Muscle of leg (tissue), 11 donors: ENCODE data around the gene HLCS. TPM values are rescaled to one million over a fixed set of nuclear protein-coding genes. Genes with fewer than 3 reads are reported as not detected.

ENCODE experiments used
- DNase-seq: peaks from one replicate; pipeline ENCODE4 v3.0.0; 2013
- H3K27ac ChIP-seq: one replicate; pipeline ENCODE4 v1.5.1; 2013; ENCODE audit warnings: mild to moderate bottlenecking, low read length, control low read depth
- H3K27me3 ChIP-seq: one replicate; pipeline ENCODE4 v1.6.1; 2013; ENCODE audit warnings: low read length; ENCODE audit not compliant: control insufficient read depth, insufficient read depth
- H3K36me3 ChIP-seq: one replicate; pipeline ENCODE4 v1.6.1; 2013; ENCODE audit warnings: low read length; ENCODE audit not compliant: control insufficient read depth, insufficient read depth
- H3K4me1 ChIP-seq: one replicate; pipeline ENCODE4 v1.6.1; 2013; ENCODE audit warnings: low read length; ENCODE audit not compliant: control insufficient read depth, insufficient read depth
- H3K4me3 ChIP-seq: one replicate; pipeline ENCODE4 v1.5.1; 2013; ENCODE audit warnings: low read length, control low read depth
- H3K9me3 ChIP-seq: replicated peaks from 2 replicates; pipeline ENCODE4 v1.6.1; 2013; ENCODE audit warnings: low read depth, low read length; ENCODE audit not compliant: control insufficient read depth
- WGBS: methylation state at CpG from one replicate; pipeline ENCODE4 v1.1.5; 2013; ENCODE audit warnings: missing lambda C conversion rate; ENCODE audit not compliant: insufficient coverage; 5-methylcytosine and 5-hydroxymethylcytosine counted together
- polyA plus RNA-seq, 8 donors: library from polyadenylated mRNA; unstranded; fragments of 120-200 nt; gene quantifications; one replicate each; pipeline versions ENCODE4 v1.2.1 to v1.2.3, GENCODE V29; 2013; ENCODE audit warnings: inconsistent platforms in 1 of 8, low replicate concordance in 1 of 8; ENCODE audit not compliant: insufficient read length in 8 of 8, insufficient read depth in 1 of 8
- total RNA-seq: library from RNA; stranded (reverse); fragments of 120-200 nt; gene quantifications from one replicate; pipeline ENCODE4 v1.2.4, GENCODE V29; 2013

HLCS gene
- total and polyA plus RNA-seq, 9 donors = 8.4 to 13.4 (median 12.9) TPM

- no peaks in the 10 kb centered on the region for H3K9me3 ChIP-seq
- no peak overlapping the region for H3K27ac ChIP-seq
- H3K4me1 ChIP-seq = peaks cover 26% of the 10 kb centered on the region
- DNase-seq = no peak
- no peaks in the 10 kb centered on the region for H3K36me3 ChIP-seq
- WGBS = 89% methylated on average over 20 of the region's 21 CpGs
- H3K4me3 ChIP-seq = no peak overlapping the region
- peaks cover 10% of the 10 kb centered on the region for H3K27me3 ChIP-seq
Observed at GRCh38 chr21:36741506-36741905, 225.0 kb downstream of the HLCS start.

GRCh38 chr21:36738489-36739126, 227.9 kb downstream of the HLCS start:
- Histone ChIP-seq H3K4me1 (peaks cover 23% of the 10 kb centered on the region), H3K36me3 (peaks cover 2% of the 10 kb centered on the region), H3K9me3 (no peaks in the 10 kb centered on the region), H3K4me3 (no peak overlapping the region), H3K27me3 (no peaks in the 10 kb centered on the region), H3K27ac (no peak overlapping the region)
- 65% methylated on average over 4 of the region's 12 CpGs for WGBS
- no peak for DNase-seq

GRCh38 chr21:36735724-36736320, 230.6 kb downstream of the HLCS start:
- Histone ChIP-seq H3K4me1 (peaks cover 13% of the 10 kb centered on the region), H3K36me3 (peaks cover 2% of the 10 kb centered on the region), H3K4me3 (no peak overlapping the region), H3K27me3 (no peaks in the 10 kb centered on the region), H3K9me3 (no peaks in the 10 kb centered on the region), H3K27ac (no peak overlapping the region)
- 60% methylated on average over 13 of the region's 15 CpGs for WGBS
- no peak for DNase-seq

GRCh38 chr21:36735201-36735515, 231.3 kb downstream of the HLCS start:
- Histone ChIP-seq H3K27me3 (peaks cover 3% of the 10 kb centered on the region), H3K4me1 (peaks cover 11% of the 10 kb centered on the region), H3K36me3 (peaks cover 2% of the 10 kb centered on the region), H3K4me3 (no peak overlapping the region), H3K9me3 (no peaks in the 10 kb centered on the region), H3K27ac (no peak overlapping the region)
- no peak for DNase-seq
- WGBS = no CpG with 5 or more reads among the region's 4 CpGs

- DNase-seq = no peak
- H3K27ac ChIP-seq = no peak overlapping the region
- H3K36me3 ChIP-seq = peaks cover 2% of the 10 kb centered on the region
- H3K4me1 ChIP-seq = peaks cover 11% of the 10 kb centered on the region
- WGBS = 93% methylated on average over 7 of the region's 9 CpGs
- peaks cover 9% of the 10 kb centered on the region for H3K27me3 ChIP-seq
- H3K4me3 ChIP-seq = no peak overlapping the region
- H3K9me3 ChIP-seq = no peaks in the 10 kb centered on the region
Observed at GRCh38 chr21:36734367-36735200, 231.9 kb downstream of the HLCS start.

- Histone ChIP-seq H3K9me3 (no peaks in the 10 kb centered on the region), H3K4me1 (peaks cover 11% of the 10 kb centered on the region), H3K27ac (no peak overlapping the region), H3K4me3 (no peak overlapping the region), H3K36me3 (peaks cover 2% of the 10 kb centered on the region), H3K27me3 (peaks cover 13% of the 10 kb centered on the region)
- no peak for DNase-seq
- 100% methylated on average over 2 of the region's 6 CpGs for WGBS
Observed at GRCh38 chr21:36733857-36734256, 232.6 kb downstream of the HLCS start.

- WGBS = 86% methylated on average over 4 of the region's 7 CpGs
- DNase-seq = no peak
- peaks cover 13% of the 10 kb centered on the region for H3K27me3 ChIP-seq
- H3K36me3 ChIP-seq = peaks cover 2% of the 10 kb centered on the region
- peaks cover 11% of the 10 kb centered on the region for H3K4me1 ChIP-seq
- H3K4me3 ChIP-seq = no peak overlapping the region
- H3K9me3 ChIP-seq = no peaks in the 10 kb centered on the region
- H3K27ac ChIP-seq = no peak overlapping the region
Observed at GRCh38 chr21:36732761-36733160, 233.7 kb downstream of the HLCS start.

- no peak for DNase-seq
- no peak overlapping the region for H3K27ac ChIP-seq
- H3K36me3 ChIP-seq = peaks cover 2% of the 10 kb centered on the region
- H3K4me3 ChIP-seq = no peak overlapping the region
- no peaks in the 10 kb centered on the region for H3K9me3 ChIP-seq
- H3K4me1 ChIP-seq = peaks cover 11% of the 10 kb centered on the region
- WGBS = 70% methylated on average over 12 of the region's 14 CpGs
- peaks cover 13% of the 10 kb centered on the region for H3K27me3 ChIP-seq
Observed at GRCh38 chr21:36732217-36732616, 234.3 kb downstream of the HLCS start.

- WGBS = 85% methylated on average over 21 of the region's 30 CpGs
- peaks cover 5% of the 10 kb centered on the region for H3K4me1 ChIP-seq
- H3K27me3 ChIP-seq = peaks cover 13% of the 10 kb centered on the region
- no peak overlapping the region for H3K4me3 ChIP-seq
- DNase-seq = no peak
- H3K36me3 ChIP-seq = no peaks in the 10 kb centered on the region
- no peaks in the 10 kb centered on the region for H3K9me3 ChIP-seq
- no peak overlapping the region for H3K27ac ChIP-seq
Observed at GRCh38 chr21:36730291-36731281, 235.9 kb downstream of the HLCS start.
